OCI-LY7 (cell line): ENCODE measurements around the gene CEP170.

ENCODE experiments used
- CTCF ChIP-seq: fragments of 200-600 bp; sonication (generic); conservative IDR thresholded peaks from 2 replicates; pipeline ENCODE4 v1.5.1; 2014; ENCODE audit warnings: mild to moderate bottlenecking, antibody characterized with exemption, low read length, moderate library complexity, mixed read lengths
- EZH2phosphoT487 ChIP-seq: fragments of 200-600 bp; sonication (generic); IDR thresholded peaks from 2 replicates; pipeline ENCODE4 v1.6.1; 2018; ENCODE audit warnings: low read depth, borderline replicate concordance, mild to moderate bottlenecking, mixed run types, antibody characterized with exemption, low read length, moderate library complexity, mixed read lengths

GRCh38 chr1:243268751-243269460 is 13.8 kb upstream of the CEP170 start:
- TF ChIP-seq CTCF = no peak
- TF ChIP-seq EZH2phosphoT487 = no peak
